ENCODE measurements around the gene NLRP2B. TPM values are rescaled to one million over a fixed set of nuclear protein-coding genes. Genes with fewer than 3 reads are reported as not detected.
"Not testable (repeated sequence)": the region's sequence is repeated elsewhere in the genome, so short reads cannot be mapped to it uniquely, and the experiment has no call there.

Gene NLRP2B
- total RNA-seq, result not detected

- Histone ChIP-seq H3K27ac (no peak within 1 kb of the TSS), H3K27me3 (no peaks in the 10 kb centered on the region), H3K4me1 (no peaks in the 10 kb centered on the region), H3K9me3 (no peaks in the 10 kb centered on the region), H3K4me3 (no peak within 1 kb of the TSS), H3K36me3 (no peaks in the 10 kb centered on the region)
- no peak for DNase-seq
- TF ChIP-seq POLR2A (IDR thresholded peaks at IDR 0.05), result no peak
- TF ChIP-seq CTCF (IDR thresholded peaks at IDR 0.05), result no peak
Observed at GRCh38 chrX:57680160-57680559, at the start of gene NLRP2B. Gene NLRP2B (minus strand): TSS chrX:57680260.

- DNase-seq, H3K27me3 ChIP-seq, H3K36me3 ChIP-seq, H3K9me3 ChIP-seq, H3K27ac ChIP-seq, H3K4me3 ChIP-seq, H3K4me1 ChIP-seq: not testable (repeated sequence)
Observed at GRCh38 chrX:57725995-57726394, 45.9 kb upstream of the NLRP2B start.

- TF ChIP-seq CTCF (IDR thresholded peaks at IDR 0.05), result no peak
- TF ChIP-seq POLR2A (IDR thresholded peaks at IDR 0.05), result no peak
- Histone ChIP-seq H3K4me1 (no peaks in the 10 kb centered on the region), H3K27me3 (no peaks in the 10 kb centered on the region), H3K27ac (no peak overlapping the region), H3K36me3 (no peaks in the 10 kb centered on the region), H3K9me3 (no peaks in the 10 kb centered on the region), H3K4me3 (no peak overlapping the region)
- no peak for DNase-seq
Observed at GRCh38 chrX:57681341-57681740, 1.3 kb upstream of the NLRP2B start.

- no peak for DNase-seq
Observed at GRCh38 chrX:57678686-57679428, 1.2 kb downstream of the NLRP2B start.

GRCh38 chrX:57677132-57677858 lies 2.8 kb downstream of the NLRP2B start:
- Histone ChIP-seq H3K4me1 (no peaks in the 10 kb centered on the region), H3K27me3 (no peaks in the 10 kb centered on the region), H3K36me3 (no peaks in the 10 kb centered on the region), H3K27ac (no peak overlapping the region), H3K9me3 (no peaks in the 10 kb centered on the region), H3K4me3 (no peak overlapping the region)
- TF ChIP-seq CTCF (IDR thresholded peaks at IDR 0.05) (no peak), POLR2A (IDR thresholded peaks at IDR 0.05) (no peak)
- no peak for DNase-seq

More at GRCh38 chrX:57678686-57679428, 1.2 kb downstream of the NLRP2B start:
- H3K9me3 ChIP-seq, result no peaks in the 10 kb centered on the region
- H3K36me3 ChIP-seq, result no peaks in the 10 kb centered on the region
- H3K27ac ChIP-seq, result no peak overlapping the region
- no peaks in the 10 kb centered on the region for H3K27me3 ChIP-seq
- no peak overlapping the region for H3K4me3 ChIP-seq
- TF ChIP-seq CTCF (IDR thresholded peaks at IDR 0.05), result no peak
- no peak for TF ChIP-seq POLR2A (IDR thresholded peaks at IDR 0.05)
- no peaks in the 10 kb centered on the region for H3K4me1 ChIP-seq

- Histone ChIP-seq H3K4me3 (no peak overlapping the region), H3K27me3 (no peaks in the 10 kb centered on the region), H3K27ac (no peak overlapping the region), H3K36me3 (no peaks in the 10 kb centered on the region), H3K4me1 (no peaks in the 10 kb centered on the region), H3K9me3 (no peaks in the 10 kb centered on the region)
- no peak for DNase-seq
- TF ChIP-seq CTCF (IDR thresholded peaks at IDR 0.05) (no peak), POLR2A (IDR thresholded peaks at IDR 0.05) (no peak)
Observed at GRCh38 chrX:57675320-57675719, 4.7 kb downstream of the NLRP2B start.

All from Peyer's patch (tissue), 4 donors.